GM18499 (cell line): ENCODE data around the gene PPWD1.
"Not testable (repeated sequence)": the region's sequence is repeated elsewhere in the genome, so short reads cannot be mapped to it uniquely, and the experiment has no call there.

Source experiments
- ATAC-seq: cut with Tn5 transposase; IDR thresholded peaks from one replicate; pipeline ENCODE4 v1.9.1; 2021; ENCODE audit warnings: moderate number of reproducible peaks; ENCODE audit not compliant: insufficient read depth, unreplicated experiment

Gene PPWD1

GRCh38 chr5:65562731-65563701, at the start of gene PPWD1, which contains the start of gene CENPK:
Gene PPWD1 (plus strand): TSS chr5:65563296. CDS start chr5:65563311, 15 bp downstream.
Gene CENPK (minus strand): TSS chr5:65563168. CDS start chr5:65554907, 8,261 bp downstream.
- peak; percentile 98 for ATAC-seq

- no peak for ATAC-seq
Observed at GRCh38 chr5:65525726-65526125, 37.4 kb upstream of the PPWD1 start.

DNA sequence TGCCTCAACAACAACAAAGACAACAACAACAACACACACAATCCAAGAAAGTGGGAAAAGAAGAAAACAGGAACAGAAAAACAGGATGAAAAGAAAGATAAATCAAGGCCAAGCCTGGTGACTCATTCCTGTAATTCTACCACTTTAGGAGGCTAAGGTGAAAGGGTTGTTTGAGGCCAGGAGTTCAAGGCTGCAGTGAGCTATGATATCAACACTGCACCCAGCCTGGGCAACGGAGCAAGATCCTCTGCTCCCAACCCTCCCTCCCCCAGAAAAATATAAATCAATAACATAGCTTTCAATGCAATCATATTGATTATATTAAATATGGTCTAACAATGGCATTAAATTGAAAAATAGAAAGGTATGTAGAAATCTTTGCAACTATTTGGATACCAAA, 32.2 kb upstream of the PPWD1 start:
- ATAC-seq, result no peak

GRCh38 chr5:65535529-65535987, 27.5 kb upstream of the PPWD1 start:
- no peak for ATAC-seq

DNA sequence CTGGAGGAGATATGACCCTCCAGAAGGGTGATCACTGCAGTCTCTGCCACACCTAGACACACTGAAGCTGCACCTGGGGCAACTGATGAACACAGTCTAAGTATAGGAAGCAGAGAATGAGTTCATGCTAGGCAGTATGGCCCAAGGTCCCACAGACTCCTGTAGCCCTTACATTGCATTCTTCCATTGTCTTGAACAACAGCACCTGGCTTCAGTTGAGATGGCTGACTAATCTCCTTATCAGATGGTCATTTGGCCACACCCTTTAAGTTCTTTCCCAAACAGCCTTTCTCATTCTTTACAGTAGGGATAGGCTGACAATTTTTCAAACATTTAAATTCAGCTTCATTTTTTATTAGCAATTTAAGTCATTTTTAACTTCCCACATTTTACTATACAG, 23.3 kb upstream of the PPWD1 start:
- no peak for ATAC-seq

- ATAC-seq, result no peak
Observed at GRCh38 chr5:65544473-65544872, 18.6 kb upstream of the PPWD1 start.

DNA sequence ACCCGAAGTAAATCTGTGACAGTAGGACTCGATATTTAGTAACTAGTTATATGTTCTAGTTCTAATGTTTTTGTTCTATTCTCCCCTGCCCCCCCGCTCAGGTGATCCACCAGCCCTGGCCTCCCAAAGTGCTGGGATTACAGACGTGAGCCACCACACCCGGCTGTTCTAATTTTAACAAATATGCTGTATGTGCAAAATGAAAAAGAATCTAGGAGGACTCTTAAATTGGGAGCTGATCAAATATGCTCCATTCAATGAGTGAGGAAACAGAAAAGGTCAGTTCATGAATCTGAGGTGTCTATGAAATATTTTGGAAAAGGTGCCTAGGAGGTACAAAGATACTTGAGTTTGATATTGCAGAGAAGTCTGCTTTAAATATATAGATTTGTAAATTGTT, 17.0 kb upstream of the PPWD1 start:
- no peak for ATAC-seq

- ATAC-seq, result no peak
Observed at GRCh38 chr5:65548281-65548680, 14.8 kb upstream of the PPWD1 start.

DNA sequence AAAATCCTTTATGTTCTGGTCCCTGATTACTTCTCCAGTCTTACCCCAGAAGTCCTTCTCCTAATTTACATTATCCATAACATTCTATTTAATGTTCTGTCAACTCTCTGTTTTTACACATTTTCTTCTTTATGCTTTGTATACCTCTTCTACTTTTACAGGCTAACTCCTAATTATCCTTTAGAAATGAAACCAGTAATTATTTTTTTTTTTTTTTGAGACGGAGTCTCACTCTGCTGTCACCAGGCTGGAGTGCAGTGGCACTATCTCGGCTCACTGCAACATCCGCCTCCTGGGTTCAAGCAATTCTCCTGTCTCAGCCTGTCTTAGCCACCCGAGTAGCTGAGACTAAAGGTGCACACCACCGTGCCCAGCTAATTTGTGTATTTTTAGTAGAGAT, 9.2 kb upstream of the PPWD1 start:
- no peak for ATAC-seq

DNA sequence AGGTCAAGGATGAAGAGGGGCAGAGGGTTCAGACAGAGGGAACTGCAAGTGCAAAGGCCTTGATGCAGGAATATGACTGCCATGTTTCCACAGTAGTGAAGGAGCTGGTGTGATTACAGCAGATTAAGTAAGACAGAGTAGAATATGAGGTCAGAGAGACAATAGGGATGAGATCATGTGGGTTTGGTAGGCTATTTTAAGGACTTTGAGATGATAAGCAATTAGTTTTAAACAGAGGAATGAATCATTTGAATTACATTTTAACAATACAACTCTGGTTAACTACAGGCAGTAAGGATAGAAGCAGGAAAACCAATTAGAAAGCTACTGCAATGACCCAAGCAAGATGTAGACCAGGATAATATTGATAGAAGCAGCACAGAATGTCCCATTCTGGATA, 7.8 kb upstream of the PPWD1 start:
- ATAC-seq, result no peak

DNA sequence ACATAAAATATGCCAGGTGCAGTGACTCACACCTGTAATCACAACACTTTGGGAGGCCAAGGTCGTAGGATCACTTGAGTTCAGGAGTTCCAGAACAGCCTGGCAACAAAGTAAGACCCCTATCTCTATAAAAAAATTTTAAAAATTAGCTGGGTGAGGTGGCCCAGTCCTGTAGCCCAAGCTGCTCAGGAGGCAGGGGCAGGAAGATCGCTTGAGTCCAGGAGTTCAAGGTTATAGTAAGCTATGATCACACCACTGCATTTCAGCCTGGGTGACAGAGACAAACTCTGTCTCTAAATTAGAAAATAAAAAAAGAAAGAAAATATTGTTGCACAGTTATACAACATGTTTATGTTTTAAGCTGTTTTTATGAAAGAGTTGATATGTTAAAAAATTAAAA, 6.9 kb upstream of the PPWD1 start:
- no peak for ATAC-seq

- ATAC-seq, result no peak
Observed at GRCh38 chr5:65556718-65557117, 6.4 kb upstream of the PPWD1 start.

- ATAC-seq, result no peak
Observed at GRCh38 chr5:65563777-65564176, 681 bp downstream of the PPWD1 start.

DNA sequence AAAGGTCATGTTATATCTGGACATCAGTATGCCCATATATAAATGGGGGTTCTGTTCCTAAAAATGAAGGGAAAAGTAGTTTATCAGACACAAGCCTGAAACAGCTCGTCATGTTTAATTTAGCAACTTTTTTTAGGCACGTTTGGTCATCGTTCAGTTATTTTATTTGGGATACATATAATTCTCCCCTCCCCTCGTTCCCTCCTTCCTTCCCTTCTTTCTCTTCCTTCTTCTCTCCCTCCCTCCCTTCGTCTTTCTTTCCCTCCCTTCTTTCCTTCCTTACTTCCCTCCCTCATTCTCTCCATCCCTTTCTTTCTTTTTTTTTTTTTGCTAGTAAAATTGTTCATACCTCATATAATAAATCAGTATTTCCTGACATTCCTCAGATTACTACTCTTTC, 3.4 kb downstream of the PPWD1 start:
- no peak for ATAC-seq

GRCh38 chr5:65570598-65571226, 7.6 kb downstream of the PPWD1 start:
- ATAC-seq, result no peak

GRCh38 chr5:65577141-65577540, 14.0 kb downstream of the PPWD1 start:
- no peak for ATAC-seq

- ATAC-seq, result no peak
Observed at GRCh38 chr5:65588694-65589093, 25.6 kb downstream of the PPWD1 start.

DNA sequence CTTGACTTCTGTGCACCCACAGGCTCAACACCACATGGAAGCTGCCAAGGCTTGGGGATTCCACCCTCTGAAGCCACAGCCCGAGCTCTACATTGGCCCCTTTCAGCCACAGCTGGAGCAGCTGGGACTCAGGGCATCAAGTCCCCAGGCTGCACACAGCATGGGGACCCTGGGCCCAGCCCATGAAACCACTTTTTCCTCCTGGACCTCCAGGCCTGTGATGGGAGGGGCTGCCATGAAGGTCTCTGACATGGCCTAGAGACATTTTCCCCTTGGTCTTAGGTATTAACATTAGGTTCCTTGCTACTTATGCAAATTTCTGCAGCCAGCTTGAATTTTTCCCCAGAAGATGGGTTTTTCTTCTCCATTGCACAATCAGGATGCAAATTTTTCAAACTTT, 38.7 kb downstream of the PPWD1 start:
- not testable (repeated sequence) for ATAC-seq

- no peak for ATAC-seq
Observed at GRCh38 chr5:65611524-65611923, 48.4 kb downstream of the PPWD1 start.

DNA sequence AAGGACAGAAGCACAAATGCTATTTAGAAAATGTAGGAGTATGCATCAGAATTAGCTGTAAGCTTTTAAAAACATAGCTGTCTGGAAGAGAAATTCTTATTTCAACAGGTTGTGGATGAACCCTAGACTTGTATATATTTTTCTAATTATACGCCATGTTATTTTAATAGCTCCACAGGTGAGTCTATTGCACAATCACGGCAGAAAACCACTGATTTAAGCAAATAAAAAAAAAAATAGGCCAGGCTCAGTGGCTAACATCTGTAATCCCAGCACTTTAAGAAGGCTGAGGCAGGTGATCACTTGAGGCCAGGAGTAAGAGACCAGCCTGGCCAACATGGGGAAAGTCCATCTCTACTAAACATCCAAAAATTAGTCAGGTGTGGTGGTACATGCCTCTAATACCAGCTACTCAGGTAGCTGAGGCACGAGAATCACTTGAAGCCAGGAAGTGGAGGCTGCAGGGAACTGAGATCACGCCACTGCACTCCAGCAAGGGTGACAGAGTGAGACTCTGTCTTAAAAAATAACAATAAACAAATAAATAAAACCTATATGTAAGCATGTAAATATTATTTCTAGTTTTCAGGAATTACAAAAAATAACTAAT, 49.3 kb downstream of the PPWD1 start:
- ATAC-seq, result no peak

GRCh38 chr5:65620021-65620420, 56.9 kb downstream of the PPWD1 start:
- no peak for ATAC-seq
